Measurements from ENCODE around the gene ZGPAT.
A peak's percentile ranks its signal among the peaks of the same experiment; 100 is the strongest.
"Not testable (repeated sequence)": the region's sequence is repeated elsewhere in the genome, so short reads cannot be mapped to it uniquely, and the experiment has no call there.

The ZGPAT gene

GRCh38 chr20:63702751-63703470 is 4.9 kb upstream of the ZGPAT start:
- DNase-seq (ENCODE audit: low read depth in 2 of 2): no peak

GRCh38 chr20:63703471-63703975 is 4.3 kb upstream of the ZGPAT start:
- no peak for DNase-seq (ENCODE audit: low read depth in 2 of 2)

DNA sequence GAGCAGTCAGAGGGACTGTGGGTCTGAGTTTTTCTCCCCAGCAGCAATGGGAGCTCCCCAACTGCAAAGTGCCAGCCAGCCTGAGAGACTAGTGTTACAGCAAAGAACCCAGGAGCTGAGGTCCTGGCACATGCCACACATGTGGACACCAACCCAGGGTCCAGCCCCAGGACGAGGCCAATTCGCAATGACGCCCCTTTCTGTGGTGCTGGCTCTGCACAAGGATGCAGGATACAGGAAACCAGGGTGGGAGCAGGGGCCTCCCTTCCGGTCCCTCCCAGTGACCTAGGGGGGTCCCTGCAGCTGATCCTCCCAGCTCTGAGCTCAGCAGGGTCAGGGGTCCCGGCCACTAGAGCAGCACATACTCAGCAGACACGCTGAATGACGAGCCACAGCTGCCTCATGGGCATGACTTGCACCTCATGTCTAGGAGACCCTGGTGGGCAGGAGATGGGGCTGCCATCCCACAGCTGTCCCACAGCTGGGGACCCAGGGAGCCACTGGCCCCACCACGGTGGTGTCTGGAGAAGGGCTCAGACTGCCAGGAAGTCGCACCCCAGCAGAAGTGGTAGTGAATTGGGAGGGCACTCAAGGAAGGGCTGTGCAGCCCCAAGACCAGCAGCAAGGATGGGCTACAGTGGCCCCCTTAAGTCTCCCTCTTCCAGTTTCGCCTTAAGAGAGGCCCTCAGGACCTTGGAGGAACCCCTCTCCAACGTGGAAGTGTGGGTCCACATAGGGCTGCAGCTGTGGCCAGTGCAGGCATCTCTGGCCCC is 3.7 kb upstream of the ZGPAT start:
- no peak for DNase-seq (ENCODE audit: low read depth in 2 of 2)

DNA sequence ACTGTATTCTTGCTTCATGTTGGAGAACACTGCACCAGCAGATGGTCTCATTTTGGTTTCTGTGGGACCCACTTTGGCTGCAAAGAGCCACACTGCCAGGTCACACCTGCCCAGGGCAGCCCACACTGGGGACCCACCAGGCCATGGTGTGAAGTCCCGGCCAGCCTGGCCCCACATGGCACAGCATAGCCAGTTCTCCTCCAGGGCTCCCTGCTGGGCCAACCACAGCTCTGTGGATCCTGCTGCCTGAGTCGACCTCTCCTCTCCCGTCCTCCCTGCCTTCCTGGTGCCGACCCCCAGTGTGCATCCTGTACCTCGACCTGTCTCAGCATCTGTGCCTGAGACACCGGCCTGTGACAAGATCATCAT is 3.1 kb upstream of the ZGPAT start:
- no peak for DNase-seq (ENCODE audit: low read depth in 2 of 2)

DNA sequence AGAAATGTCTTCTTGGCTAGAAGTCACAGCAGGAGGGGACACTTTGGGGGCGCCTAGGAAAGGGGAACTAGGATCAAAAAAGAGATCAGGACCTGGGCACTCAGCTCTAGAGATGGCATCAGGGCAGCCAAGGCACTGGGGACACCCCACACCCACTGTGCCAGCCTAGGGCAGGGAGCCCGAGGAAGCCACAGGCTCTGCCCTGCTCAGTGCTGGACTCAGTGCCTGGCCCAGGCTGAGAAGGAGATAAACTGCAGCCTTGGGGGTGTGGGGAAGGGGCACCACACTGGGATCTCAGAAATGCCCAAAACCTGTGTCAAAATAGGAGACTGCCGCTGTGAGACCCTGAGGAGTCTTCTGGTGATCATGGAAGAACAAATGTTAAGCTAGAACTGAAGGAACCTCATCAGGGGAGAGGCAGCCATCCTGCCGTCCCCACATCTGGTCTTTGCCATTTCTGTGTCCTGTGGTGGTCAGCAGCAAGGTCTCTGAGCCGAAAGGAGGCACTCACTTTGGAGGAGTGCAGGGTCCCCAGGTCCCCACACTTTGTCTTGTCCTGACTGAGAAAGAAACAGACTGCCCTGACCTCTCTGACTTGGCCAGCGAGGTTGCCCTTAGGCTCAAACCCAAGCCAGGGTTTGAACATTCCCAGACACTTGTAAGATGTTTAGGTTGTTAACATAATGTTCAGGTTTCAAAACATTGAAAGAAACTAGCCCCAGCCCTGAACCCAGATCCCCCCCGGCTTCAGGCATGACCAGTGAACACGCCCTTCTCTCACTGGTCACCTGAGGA is 2.4 kb upstream of the ZGPAT start:
- no peak for DNase-seq (ENCODE audit: low read depth in 2 of 2)

- DNase-seq (ENCODE audit: low read depth in 2 of 2): no peak
These were observed 1.7 kb upstream of the ZGPAT start for GRCh38 chr20:63706027-63706695.

DNA sequence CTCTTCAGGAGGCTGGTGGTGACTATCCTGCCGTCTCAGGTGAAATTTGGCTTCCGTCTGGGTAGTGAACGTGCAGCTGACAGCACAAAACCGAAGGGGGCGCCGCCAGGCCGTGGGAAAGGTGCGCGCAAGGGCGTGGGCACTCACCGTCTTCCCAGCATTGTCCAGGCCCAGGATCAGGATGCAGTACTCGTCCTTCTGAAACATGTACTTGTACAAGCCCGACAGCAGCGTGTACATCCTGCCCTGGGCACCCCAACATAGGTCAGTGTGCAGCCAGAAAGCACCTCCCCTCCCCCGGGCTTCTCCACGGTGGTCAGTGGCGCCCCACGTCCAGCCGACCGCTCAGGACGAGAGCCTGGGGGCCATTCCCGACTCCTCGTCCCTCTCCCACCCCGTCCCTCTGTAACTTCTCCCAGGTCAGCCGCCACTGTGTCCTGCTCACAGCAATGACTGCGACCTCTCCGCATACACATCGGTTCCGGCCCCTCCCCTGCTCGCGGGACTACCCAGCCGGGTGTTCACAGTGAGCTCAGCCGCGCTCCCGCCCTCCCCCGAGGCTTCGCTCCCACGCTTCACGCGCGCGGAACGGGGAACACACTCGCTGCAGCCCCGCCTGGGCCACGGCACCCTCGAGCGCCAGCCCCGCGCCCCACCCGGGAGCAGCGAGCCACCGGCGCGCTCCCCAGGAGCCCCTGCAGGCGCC is 834 bp upstream of the ZGPAT start:
- DNase-seq (ENCODE audit: low read depth in 2 of 2): peak in 1 of 2 donors; percentile 29

DNA sequence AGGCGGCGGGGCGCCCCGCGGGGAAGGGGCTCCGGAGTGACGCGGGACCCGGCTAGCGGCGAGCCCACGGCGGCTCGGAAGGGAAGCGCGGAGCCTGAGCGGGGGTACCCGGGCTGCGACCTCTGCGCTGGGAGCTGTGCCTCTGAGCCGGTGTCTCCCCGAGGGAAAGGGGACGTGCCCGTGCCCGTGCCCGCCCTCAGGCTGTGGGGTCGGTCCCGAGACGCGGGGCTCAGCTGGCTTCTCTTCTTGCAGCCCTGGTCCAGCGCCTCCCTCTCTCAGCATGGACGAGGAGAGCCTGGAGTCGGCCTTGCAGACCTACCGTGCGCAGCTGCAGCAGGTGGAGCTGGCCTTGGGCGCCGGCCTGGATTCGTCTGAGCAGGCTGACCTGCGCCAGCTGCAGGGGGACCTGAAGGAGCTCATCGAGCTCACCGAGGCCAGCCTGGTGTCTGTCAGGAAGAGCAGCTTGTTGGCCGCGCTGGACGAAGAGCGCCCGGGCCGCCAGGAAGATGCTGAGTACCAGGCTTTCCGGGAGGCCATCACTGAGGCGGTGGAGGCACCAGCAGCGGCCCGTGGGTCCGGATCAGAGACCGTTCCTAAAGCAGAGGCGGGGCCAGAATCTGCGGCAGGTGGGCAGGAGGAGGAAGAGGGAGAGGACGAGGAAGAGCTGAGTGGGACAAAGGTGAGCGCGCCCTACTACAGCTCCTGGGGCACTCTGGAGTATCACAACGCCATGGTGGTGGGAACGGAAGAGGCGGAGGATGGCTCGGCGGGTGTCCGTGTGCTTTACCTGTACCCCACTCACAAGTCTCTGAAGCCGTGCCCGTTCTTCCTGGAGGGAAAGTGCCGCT is 686 bp downstream of the ZGPAT start:
- no peak for DNase-seq (ENCODE audit: low read depth in 2 of 2)

- no peak for DNase-seq (ENCODE audit: low read depth in 2 of 2)
These were observed 1.3 kb downstream of the ZGPAT start for GRCh38 chr20:63709149-63709527.

- DNase-seq (ENCODE audit: low read depth in 2 of 2): no peak
These were observed 3.3 kb downstream of the ZGPAT start for GRCh38 chr20:63711085-63711645.

DNA sequence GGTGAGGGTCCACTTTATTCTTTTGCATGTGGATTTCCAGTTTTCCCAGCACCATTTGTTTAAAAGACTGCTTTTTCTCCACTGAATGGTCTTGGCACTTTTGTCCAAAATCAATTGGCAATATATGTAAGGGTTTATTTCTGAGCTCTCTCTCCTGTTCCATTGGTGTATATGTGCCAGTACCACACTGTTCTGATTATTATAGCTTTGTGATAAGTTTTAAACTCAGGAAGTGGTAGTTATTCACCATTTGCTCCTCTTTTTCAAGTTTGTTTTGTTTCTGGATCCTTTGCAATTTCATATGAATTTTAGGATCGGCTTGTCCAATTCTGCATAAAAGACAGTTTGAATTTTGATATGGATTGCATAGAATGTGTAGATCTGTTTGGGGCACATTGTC is 4.4 kb downstream of the ZGPAT start:
- no peak for DNase-seq (ENCODE audit: low read depth in 2 of 2)

GRCh38 chr20:63714858-63715257 is 7.0 kb downstream of the ZGPAT start:
- DNase-seq (ENCODE audit: low read depth in 2 of 2): no peak

GRCh38 chr20:63718996-63719395 is 11.2 kb downstream of the ZGPAT start:
- no peak for DNase-seq (ENCODE audit: low read depth in 2 of 2)

DNA sequence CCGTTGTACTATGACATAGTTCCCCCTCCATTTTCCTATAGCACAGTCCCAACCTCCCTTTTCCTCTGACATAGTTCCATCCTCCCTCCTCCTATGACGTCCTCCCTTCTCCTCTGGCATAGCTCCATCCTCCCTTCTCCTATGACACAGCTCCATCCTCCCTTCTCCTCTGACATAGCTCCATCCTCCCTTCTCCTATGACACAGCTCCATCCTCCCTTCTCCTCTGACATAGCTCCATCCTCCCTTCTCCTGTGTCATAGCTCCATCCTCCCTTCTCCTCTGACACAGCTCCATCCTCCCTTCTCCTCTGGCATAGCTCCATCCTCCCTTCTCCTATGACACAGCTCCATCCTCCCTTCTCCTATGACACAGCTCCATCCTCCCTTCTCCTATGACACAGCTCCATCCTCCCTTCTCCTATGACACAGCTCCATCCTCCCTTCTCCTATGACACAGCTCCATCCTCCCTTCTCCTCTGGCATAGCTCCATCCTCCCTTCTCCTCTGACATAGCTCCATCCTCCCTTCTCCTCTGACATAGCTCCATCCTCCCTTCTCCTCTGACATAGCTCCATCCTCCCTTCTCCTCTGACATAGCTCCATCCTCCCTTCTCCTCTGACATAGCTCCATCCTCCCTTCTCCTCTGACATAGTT is 15.3 kb downstream of the ZGPAT start:
- not testable (repeated sequence) for DNase-seq (ENCODE audit: low read depth in 2 of 2)

DNA sequence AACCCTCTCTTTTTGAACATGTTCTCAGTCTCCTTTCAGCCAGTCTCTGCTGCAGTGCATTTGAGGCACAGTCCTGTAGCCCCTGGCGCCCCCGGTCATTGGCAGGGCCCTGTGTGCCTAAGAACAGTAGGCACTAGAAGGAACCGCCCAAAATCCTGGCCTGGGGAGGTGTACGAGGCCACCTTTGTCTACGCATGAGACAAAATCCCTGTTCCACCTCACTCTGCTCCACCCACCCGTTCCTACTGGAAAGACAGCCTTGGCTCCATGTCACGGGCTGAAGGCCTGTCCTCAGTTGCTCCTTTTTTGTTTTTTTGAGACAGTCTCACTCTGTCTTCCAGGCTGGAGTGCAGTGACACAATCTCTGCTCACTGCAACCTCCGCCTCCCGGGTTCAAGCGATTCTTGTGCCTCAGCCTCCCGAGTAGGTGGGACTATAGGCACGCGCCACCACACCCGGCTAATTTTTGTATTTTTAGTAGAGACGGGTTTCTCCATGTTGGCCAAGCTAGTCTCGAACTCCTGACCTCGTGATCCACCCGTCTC is 22.4 kb downstream of the ZGPAT start:
- DNase-seq (ENCODE audit: low read depth in 2 of 2): not testable (repeated sequence)

DNA sequence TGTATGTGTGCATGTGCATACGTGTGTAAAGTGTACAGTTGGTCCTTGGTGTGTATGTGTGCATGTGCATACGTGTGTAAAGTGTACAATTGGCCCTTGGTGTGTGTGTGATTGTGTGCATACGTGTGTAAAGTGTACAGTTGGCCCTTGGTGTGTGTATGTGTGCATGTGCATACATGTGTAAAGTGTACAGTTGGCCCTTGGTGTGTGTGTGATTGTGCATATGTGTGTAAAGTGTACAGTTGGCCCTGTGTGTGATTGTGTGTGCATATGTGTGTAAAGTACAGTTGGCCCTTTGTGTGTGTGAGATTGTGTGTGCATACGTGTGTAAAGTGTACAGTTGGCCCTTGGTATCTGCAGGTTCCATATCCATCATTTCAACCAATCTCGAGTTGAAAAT is 23.6 kb downstream of the ZGPAT start:
- DNase-seq (ENCODE audit: low read depth in 2 of 2): no peak

DNA sequence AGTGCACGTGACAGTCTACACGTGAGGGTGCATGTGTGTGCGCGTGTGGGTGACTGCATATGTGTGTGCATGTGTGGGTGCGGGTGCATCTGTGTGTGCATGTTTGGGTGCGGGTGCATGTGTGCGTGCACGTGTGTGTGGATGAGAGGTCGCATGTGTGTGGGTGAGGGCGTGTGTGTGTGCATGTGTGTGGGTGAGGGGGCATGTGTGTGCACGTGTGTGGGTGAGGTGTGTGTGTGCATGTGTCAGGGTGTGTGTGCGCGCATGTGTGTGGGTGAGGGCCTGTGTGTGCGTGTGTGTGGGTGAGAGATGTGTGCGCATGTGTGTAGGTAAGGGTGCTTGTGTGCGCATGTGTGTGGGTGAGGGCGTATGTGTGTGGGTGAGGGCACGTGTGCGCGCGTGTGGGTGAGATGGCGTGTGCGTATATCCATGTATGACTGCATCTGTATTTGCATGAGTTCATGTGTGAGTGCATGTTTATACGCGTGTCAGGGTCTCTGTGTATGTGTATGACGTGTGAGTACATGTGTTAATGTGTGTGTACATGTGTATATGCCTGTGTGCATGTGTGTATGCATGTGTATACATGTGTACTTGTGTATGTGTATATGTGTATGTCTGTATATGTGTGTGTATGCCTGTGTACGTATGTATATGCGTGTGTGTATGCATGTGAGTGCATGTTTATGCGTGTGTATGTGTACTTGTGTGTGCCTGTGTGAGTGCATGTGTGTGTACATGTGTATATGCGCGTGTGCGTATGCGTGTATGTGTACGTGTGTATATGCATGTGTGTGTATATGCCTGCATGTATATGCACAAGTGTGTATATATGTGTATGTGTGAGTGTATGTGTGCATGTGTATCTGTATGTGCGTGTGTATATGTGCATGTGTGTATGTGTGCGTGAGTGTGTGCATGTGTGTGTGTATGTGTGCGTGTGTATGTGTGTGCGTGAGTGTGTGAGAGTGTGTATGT is 24.6 kb downstream of the ZGPAT start:
- no peak for DNase-seq (ENCODE audit: low read depth in 2 of 2)

GRCh38 chr20:63733117-63733516 is 25.3 kb downstream of the ZGPAT start:
- no peak for DNase-seq (ENCODE audit: low read depth in 2 of 2)
